Left renal cortex interstitium (tissue), 4 donors: ENCODE measurements around the gene TMEM128. TPM values are rescaled to one million over a fixed set of nuclear protein-coding genes. Genes with fewer than 3 reads are reported as not detected.
"Not testable (repeated sequence)": the region's sequence is repeated elsewhere in the genome, so short reads cannot be mapped to it uniquely, and the experiment has no call there.

Source experiments
- DNase-seq, 4 donors: peaks; one replicate each; pipeline ENCODE4 v3.0.0-alpha.2; 2013; ENCODE audit warnings: low read depth in 4 of 4, low spot score in 2 of 4, missing footprints in 1 of 4
- polyA plus RNA-seq, 4 donors: library from polyadenylated mRNA; unstranded; fragments of 120-200 nt; gene quantifications; one replicate each; pipeline ENCODE4 v1.2.1, GENCODE V29; 2013; ENCODE audit not compliant: insufficient read length in 4 of 4

Gene TMEM128
- polyA plus RNA-seq, 4 donors, result 41.8 to 56.0 (median 48.6) TPM

GRCh38 chr4:4202510-4202909, 45.5 kb downstream of the TMEM128 start:
- DNase-seq, result no peak

- DNase-seq, result no peak
Observed at GRCh38 chr4:4200624-4201023, 47.4 kb downstream of the TMEM128 start.

- no peak for DNase-seq
Observed at GRCh38 chr4:4195354-4195753, 52.7 kb downstream of the TMEM128 start.

- not testable (repeated sequence) for DNase-seq
Observed at GRCh38 chr4:4188557-4188956, 59.5 kb downstream of the TMEM128 start.

Other genes starting within 250 kb of the TMEM128 start
- not detected for gene OTOP1, start 21.3 kb downstream of the TMEM128 start, polyA plus RNA-seq
- 10 to 100 TPM; 18.3 to 21.5 (median 20.5) TPM for gene LYAR, start 41.9 kb upstream of the TMEM128 start, polyA plus RNA-seq
- gene ZBTB49, start 42.0 kb upstream of the TMEM128 start, polyA plus RNA-seq, result 10 to 100 TPM in 2 of 4 donors, 1 to 10 TPM in 2; 8.6 to 10.8 (median 10.1) TPM
- gene NSG1, start 138.9 kb upstream of the TMEM128 start, polyA plus RNA-seq, result 1 to 10 TPM; 4.1 to 6.2 (median 4.7) TPM